Measurements from ENCODE around the gene ANKRD9.
"Not testable (repeated sequence)": the region's sequence is repeated elsewhere in the genome, so short reads cannot be mapped to it uniquely, and the experiment has no call there.

The ANKRD9 gene

GRCh38 chr14:102544046-102544746, 34.6 kb upstream of the ANKRD9 start:
- Histone ChIP-seq H3K4me3 (ENCODE audit: low read depth, low read length) (peak overlapping the region; percentile 69), H3K36me3 (no peaks in the 10 kb centered on the region), H3K27ac (peak overlapping the region; percentile 98), H3K9me3 (ENCODE audit: severe bottlenecking) (peaks cover 3% of the 10 kb centered on the region), H3K27me3 (ENCODE audit: insufficient read depth, low read depth, severe bottlenecking) (no peaks in the 10 kb centered on the region)
- TF ChIP-seq CTCF (IDR thresholded peaks at IDR 0.05; ENCODE audit: low read depth, low read length), result no peak
- peak; percentile 29 for DNase-seq

- H3K27ac ChIP-seq, result no peak overlapping the region
- TF ChIP-seq CTCF (IDR thresholded peaks at IDR 0.05; ENCODE audit: low read depth, low read length), result peak; percentile 26; the same call in 1 of the 2 replicates
Measured at GRCh38 chr14:102541771-102542170, 32.2 kb upstream of the ANKRD9 start.

GRCh38 chr14:102541029-102541491, 31.5 kb upstream of the ANKRD9 start:
- H3K9me3 ChIP-seq (ENCODE audit: severe bottlenecking); H3K36me3 ChIP-seq; H3K27ac ChIP-seq; H3K27me3 ChIP-seq (ENCODE audit: insufficient read depth, low read depth, severe bottlenecking); H3K4me3 ChIP-seq (ENCODE audit: low read depth, low read length); DNase-seq: not testable (repeated sequence)

More at GRCh38 chr14:102541771-102542170, 32.2 kb upstream of the ANKRD9 start:
- H3K4me3 ChIP-seq (ENCODE audit: low read depth, low read length), result no peak overlapping the region
- DNase-seq, result no peak
- no peaks in the 10 kb centered on the region for H3K36me3 ChIP-seq
- H3K27me3 ChIP-seq (ENCODE audit: insufficient read depth, low read depth, severe bottlenecking), result no peaks in the 10 kb centered on the region
- H3K9me3 ChIP-seq (ENCODE audit: severe bottlenecking), result no peaks in the 10 kb centered on the region

GRCh38 chr14:102540315-102541028, 30.9 kb upstream of the ANKRD9 start:
- H3K36me3 ChIP-seq, result no peaks in the 10 kb centered on the region
- H3K27me3 ChIP-seq (ENCODE audit: insufficient read depth, low read depth, severe bottlenecking), result no peaks in the 10 kb centered on the region
- H3K9me3 ChIP-seq (ENCODE audit: severe bottlenecking), result no peaks in the 10 kb centered on the region
- H3K4me3 ChIP-seq (ENCODE audit: low read depth, low read length), result no peak overlapping the region
- no peak for DNase-seq
- TF ChIP-seq CTCF (IDR thresholded peaks at IDR 0.05; ENCODE audit: low read depth, low read length), result no peak
- H3K27ac ChIP-seq, result peak overlapping the region; percentile 27; the same call in 1 of the 2 replicates

GRCh38 chr14:102539544-102540314, 30.2 kb upstream of the ANKRD9 start:
- TF ChIP-seq CTCF (IDR thresholded peaks at IDR 0.05; ENCODE audit: low read depth, low read length), result no peak
- Histone ChIP-seq H3K27me3 (ENCODE audit: insufficient read depth, low read depth, severe bottlenecking) (no peaks in the 10 kb centered on the region), H3K9me3 (ENCODE audit: severe bottlenecking) (no peaks in the 10 kb centered on the region), H3K27ac (peak overlapping the region; percentile 27; the same call in 1 of the 2 replicates), H3K36me3 (no peaks in the 10 kb centered on the region), H3K4me3 (ENCODE audit: low read depth, low read length) (no peak overlapping the region)
- no peak for DNase-seq

Data from WERI-Rb-1 (cell line).